H9 (cell line): ENCODE data around the gene TEX13D. TPM values are rescaled to one million over a fixed set of nuclear protein-coding genes. Genes with fewer than 3 reads are reported as not detected.

ENCODE experiments used
- DNase-seq: peaks from one replicate; pipeline ENCODE4 v3.0.0-alpha.2; 2017
- H2AFZ ChIP-seq: one replicate; pipeline ENCODE4 v1.6.1; 2013; ENCODE audit warnings: mild to moderate bottlenecking, low read length, control low read depth, moderate library complexity
- H2AK5ac ChIP-seq: 2 replicates; pipeline ENCODE4 v1.6.1; 2013; ENCODE audit warnings: low read length, control low read depth, mixed read lengths; ENCODE audit not compliant: insufficient read length
- H2BK120ac ChIP-seq: one replicate; pipeline ENCODE4 v1.6.1; 2013; ENCODE audit warnings: low read depth, mild to moderate bottlenecking, low read length, control low read depth, inconsistent platforms; ENCODE audit not compliant: poor library complexity, severe bottlenecking
- H2BK12ac ChIP-seq: 2 replicates; pipeline ENCODE4 v1.6.1; 2013; ENCODE audit warnings: low read length, control low read depth, mixed read lengths, low read depth; ENCODE audit not compliant: insufficient read length
- H2BK15ac ChIP-seq: 2 replicates; pipeline ENCODE4 v1.6.1; 2013; ENCODE audit warnings: low read depth, low read length, control low read depth
- H2BK20ac ChIP-seq: one replicate; pipeline ENCODE4 v1.6.1; 2013; ENCODE audit warnings: low read depth, mild to moderate bottlenecking, low read length, control low read depth, inconsistent platforms; ENCODE audit not compliant: poor library complexity, severe bottlenecking
- H2BK5ac ChIP-seq: 2 replicates; pipeline ENCODE4 v1.6.1; 2013; ENCODE audit warnings: low read length, control low read depth, mixed read lengths; ENCODE audit not compliant: insufficient read length
- H3K14ac ChIP-seq: 2 replicates; pipeline ENCODE4 v1.6.1; 2013; ENCODE audit warnings: low read length, control low read depth; ENCODE audit not compliant: insufficient read depth
- H3K18ac ChIP-seq: 2 replicates; pipeline ENCODE4 v1.6.1; 2013; ENCODE audit warnings: low read depth, mild to moderate bottlenecking, mixed read lengths, low read length, control low read depth; ENCODE audit not compliant: insufficient read length
- H3K23ac ChIP-seq: 2 replicates; pipeline ENCODE4 v1.6.1; 2013; ENCODE audit warnings: low read length, control low read depth, mixed read lengths, low read depth; ENCODE audit not compliant: insufficient read length
- H3K23me2 ChIP-seq: 2 replicates; pipeline ENCODE4 v1.6.1; 2013; ENCODE audit warnings: low read depth, mild to moderate bottlenecking, mixed read lengths, low read length, control low read depth; ENCODE audit not compliant: insufficient read length, poor library complexity, severe bottlenecking
- H3K27ac ChIP-seq: 2 replicates; pipeline ENCODE4 v1.5.1; 2013; ENCODE audit warnings: low read length, control low read depth, mixed read lengths, low read depth; ENCODE audit not compliant: insufficient read length
- H3K27me3 ChIP-seq: 2 replicates; pipeline ENCODE4 v1.6.1; 2013; ENCODE audit warnings: low read length, control low read depth, inconsistent platforms; ENCODE audit not compliant: insufficient read depth
- H3K4ac ChIP-seq: 2 replicates; pipeline ENCODE4 v1.6.1; 2013; ENCODE audit warnings: low read depth, mild to moderate bottlenecking, control low read depth, inconsistent platforms, low read length, moderate library complexity
- H3K4me1 ChIP-seq: 2 replicates; pipeline ENCODE4 v1.6.1; 2013; ENCODE audit warnings: low read length, control low read depth, inconsistent platforms; ENCODE audit not compliant: insufficient read depth
- H3K4me2 ChIP-seq: 2 replicates; pipeline ENCODE4 v1.6.1; 2013; ENCODE audit warnings: low read length, control low read depth, mixed read lengths; ENCODE audit not compliant: insufficient read length, insufficient read depth
- H3K56ac ChIP-seq: 2 replicates; pipeline ENCODE4 v1.6.1; 2013; ENCODE audit warnings: low read depth, mild to moderate bottlenecking, mixed read lengths, low read length, control low read depth; ENCODE audit not compliant: insufficient read length
- H3K79me1 ChIP-seq: 2 replicates; pipeline ENCODE4 v1.6.1; 2013; ENCODE audit warnings: low read depth, mild to moderate bottlenecking, moderate library complexity, low read length, control low read depth, inconsistent platforms; ENCODE audit not compliant: insufficient read depth, poor library complexity, severe bottlenecking
- H3K79me2 ChIP-seq: 2 replicates; pipeline ENCODE4 v1.6.1; 2013; ENCODE audit warnings: low read length, control low read depth, inconsistent platforms; ENCODE audit not compliant: insufficient read depth
- H3K9ac ChIP-seq: 2 replicates; pipeline ENCODE4 v1.6.1; 2013; ENCODE audit warnings: low read length, control low read depth, mixed read lengths; ENCODE audit not compliant: insufficient read length; ENCODE audit errors: extremely low read depth
- H3K9me3 ChIP-seq: one replicate; pipeline ENCODE4 v1.6.1; 2013; ENCODE audit warnings: low read depth, low read length, inconsistent platforms; ENCODE audit not compliant: control insufficient read depth
- H3T11ph ChIP-seq: one replicate; pipeline ENCODE4 v1.6.1; 2013; ENCODE audit warnings: mild to moderate bottlenecking, low read length, control low read depth, inconsistent platforms
- H4K20me1 ChIP-seq: one replicate; pipeline ENCODE4 v1.6.1; 2013; ENCODE audit not compliant: control insufficient read depth, insufficient read length, insufficient read depth
- H4K5ac ChIP-seq: 2 replicates; pipeline ENCODE4 v1.6.1; 2013; ENCODE audit warnings: low read depth, mild to moderate bottlenecking, mixed read lengths, low read length, control low read depth; ENCODE audit not compliant: insufficient read length
- H4K8ac ChIP-seq: replicated peaks from 2 replicates; pipeline ENCODE4 v1.6.1; 2013; ENCODE audit warnings: low read length, control low read depth, mixed read lengths, low read depth; ENCODE audit not compliant: insufficient read length
- H4K91ac ChIP-seq: 2 replicates; pipeline ENCODE4 v1.6.1; 2013; ENCODE audit warnings: low read depth, mild to moderate bottlenecking, moderate library complexity, mixed read lengths, low read length, control low read depth; ENCODE audit not compliant: insufficient read length
- H3K27ac Mint-ChIP-seq, 3 experiments: 2 replicates in 2 of 3; 3 replicates in 1 of 3; pipeline ENCODE4 v1.8.0; 2020 to 2021; ENCODE audit warnings: mixed read lengths in 3 of 3, mild to moderate bottlenecking in 1 of 3, moderate library complexity in 1 of 3
- H3K27me3 Mint-ChIP-seq: 2 replicates; pipeline ENCODE4 v1.8.0; 2021; ENCODE audit warnings: low read depth, mild to moderate bottlenecking, moderate library complexity, mixed read lengths
- H3K36me3 Mint-ChIP-seq, 3 experiments: 2 replicates in 2 of 3; 3 replicates in 1 of 3; pipeline ENCODE4 v1.8.0; 2020 to 2021; ENCODE audit warnings: low read depth in 3 of 3, mixed read lengths in 3 of 3; ENCODE audit not compliant: insufficient read depth in 1 of 3
- H3K4me1 Mint-ChIP-seq, 2 experiments: 2 replicates each; pipeline ENCODE4 v1.8.0; 2020; ENCODE audit warnings: mixed read lengths in 2 of 2
- H3K4me3 Mint-ChIP-seq, 2 experiments: 2 replicates in 1 of 2; 3 replicates in 1 of 2; pipeline ENCODE4 v1.8.0; 2020 to 2021; ENCODE audit warnings: mild to moderate bottlenecking in 2 of 2, mixed read lengths in 2 of 2, moderate library complexity in 1 of 2
- H3K9me3 Mint-ChIP-seq, 2 experiments: 2 replicates in 1 of 2; 3 replicates in 1 of 2; pipeline ENCODE4 v1.8.0; 2020; ENCODE audit warnings: mild to moderate bottlenecking in 2 of 2, mixed read lengths in 2 of 2, moderate library complexity in 1 of 2
- WGBS: extraction: QIAGEN DNeasy Blood & Tissue Kit; methylation state at CpG from one replicate; pipeline ENCODE4 v1.1.7; 2013; ENCODE audit warnings: missing lambda C conversion rate, low lambda C conversion rate, mixed read lengths; ENCODE audit not compliant: insufficient read length; ENCODE audit errors: extremely low coverage; 5-methylcytosine and 5-hydroxymethylcytosine counted together
- total RNA-seq: library from RNA; stranded (reverse); gene quantifications from 2 replicates; pipeline ENCODE4 v1.2.1, GENCODE V29; 2021
- TF ChIP-seq, protein P1 (sequence below): fragments of 200-600 bp; sonication (generic); conservative IDR thresholded peaks from 3 replicates; pipeline ENCODE4 v1.8.0; 2021; ENCODE audit warnings: antibody characterized with exemption, mild to moderate bottlenecking

The TEX13D gene
- total RNA-seq, 1 experiment from 2014 or later: 0.15 TPM

DNA sequence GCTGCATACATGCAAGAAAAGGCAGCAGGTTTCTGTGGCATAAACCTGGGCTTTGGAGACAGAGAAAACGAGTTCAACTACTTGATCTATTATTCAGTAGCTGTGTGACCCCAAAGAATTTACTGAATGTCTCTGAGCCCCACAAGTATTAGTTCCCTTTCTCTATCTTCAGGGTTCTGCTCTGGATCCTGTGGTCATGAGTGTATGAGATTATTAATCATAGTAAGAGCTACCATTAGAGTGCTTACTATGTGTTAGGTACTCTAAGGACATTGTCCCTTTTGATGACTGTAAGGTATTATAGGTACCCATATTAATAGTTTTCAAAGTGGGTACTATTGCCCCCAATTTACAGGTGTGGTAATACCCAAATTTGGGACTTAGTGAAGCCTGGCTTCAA, 5.5 kb downstream of the TEX13D start:
- TF ChIP-seq, protein P1, sequence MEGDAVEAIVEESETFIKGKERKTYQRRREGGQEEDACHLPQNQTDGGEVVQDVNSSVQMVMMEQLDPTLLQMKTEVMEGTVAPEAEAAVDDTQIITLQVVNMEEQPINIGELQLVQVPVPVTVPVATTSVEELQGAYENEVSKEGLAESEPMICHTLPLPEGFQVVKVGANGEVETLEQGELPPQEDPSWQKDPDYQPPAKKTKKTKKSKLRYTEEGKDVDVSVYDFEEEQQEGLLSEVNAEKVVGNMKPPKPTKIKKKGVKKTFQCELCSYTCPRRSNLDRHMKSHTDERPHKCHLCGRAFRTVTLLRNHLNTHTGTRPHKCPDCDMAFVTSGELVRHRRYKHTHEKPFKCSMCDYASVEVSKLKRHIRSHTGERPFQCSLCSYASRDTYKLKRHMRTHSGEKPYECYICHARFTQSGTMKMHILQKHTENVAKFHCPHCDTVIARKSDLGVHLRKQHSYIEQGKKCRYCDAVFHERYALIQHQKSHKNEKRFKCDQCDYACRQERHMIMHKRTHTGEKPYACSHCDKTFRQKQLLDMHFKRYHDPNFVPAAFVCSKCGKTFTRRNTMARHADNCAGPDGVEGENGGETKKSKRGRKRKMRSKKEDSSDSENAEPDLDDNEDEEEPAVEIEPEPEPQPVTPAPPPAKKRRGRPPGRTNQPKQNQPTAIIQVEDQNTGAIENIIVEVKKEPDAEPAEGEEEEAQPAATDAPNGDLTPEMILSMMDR: no peak
- Histone ChIP-seq H3K79me1 (no peaks in the 10 kb centered on the region), H3K9me3 (no peaks in the 10 kb centered on the region), H3K4me2 (no peak overlapping the region), H3K27ac (no peak overlapping the region), H3K27me3 (no peaks in the 10 kb centered on the region), H3K79me2 (no peaks in the 10 kb centered on the region), H2BK20ac (no peak overlapping the region), H3K23ac (no peak overlapping the region), H3K9ac (no peak overlapping the region), H4K8ac (no peak overlapping the region), H4K91ac (no peak overlapping the region), H3K56ac (no peak overlapping the region), H2AFZ (no peak overlapping the region), H4K20me1 (no peaks in the 10 kb centered on the region), H3T11ph (no peak overlapping the region), H2BK15ac (no peak overlapping the region), H4K5ac (no peak overlapping the region), H3K4me1 (no peaks in the 10 kb centered on the region), H3K4ac (no peak overlapping the region), H3K14ac (no peak overlapping the region), H2AK5ac (no peak overlapping the region), H2BK120ac (no peak overlapping the region), H2BK5ac (no peak overlapping the region), H2BK12ac (no peak overlapping the region), H3K18ac (no peak overlapping the region), H3K23me2 (no peaks in the 10 kb centered on the region)
- DNase-seq: no peak
- no CpG with 5 or more reads among the region's 1 CpG for WGBS
- Mint-ChIP-seq H3K4me3 (no peak overlapping the region), H3K4me1 (no peaks in the 10 kb centered on the region), H3K27me3 (no peaks in the 10 kb centered on the region; the same call in 1 of the 2 replicates), H3K36me3 (no peaks in the 10 kb centered on the region), H3K27ac (no peak overlapping the region), H3K9me3 (peaks cover 0 to 1% of the 10 kb centered on the region in 2 experiments; a peak in 1 of 5 replicates)
